Measurements from ENCODE around the gene CFAP210.
"Not testable (repeated sequence)": the region's sequence is repeated elsewhere in the genome, so short reads cannot be mapped to it uniquely, and the experiment has no call there.

DNA sequence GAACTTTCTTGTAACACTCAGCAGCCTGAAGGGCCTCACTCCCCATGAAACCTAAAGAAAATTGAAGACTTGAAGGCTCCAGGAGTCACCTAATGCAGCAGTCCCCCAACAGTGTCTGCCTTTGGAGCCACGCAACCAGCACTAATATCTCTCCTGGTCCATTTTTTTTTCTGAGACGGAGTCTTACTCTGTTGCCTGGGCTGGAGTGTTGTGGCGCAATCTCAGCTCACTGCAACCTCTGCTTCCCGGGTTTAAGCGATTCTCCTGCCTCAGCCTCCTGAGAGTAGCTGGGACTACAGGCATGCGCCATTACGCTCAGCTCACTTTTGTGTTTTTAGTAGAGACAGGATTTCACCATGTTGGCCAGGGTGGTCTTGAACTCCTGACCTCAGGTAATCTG, 97.7 kb downstream of the CFAP210 start:
- TF ChIP-seq, protein P1, sequence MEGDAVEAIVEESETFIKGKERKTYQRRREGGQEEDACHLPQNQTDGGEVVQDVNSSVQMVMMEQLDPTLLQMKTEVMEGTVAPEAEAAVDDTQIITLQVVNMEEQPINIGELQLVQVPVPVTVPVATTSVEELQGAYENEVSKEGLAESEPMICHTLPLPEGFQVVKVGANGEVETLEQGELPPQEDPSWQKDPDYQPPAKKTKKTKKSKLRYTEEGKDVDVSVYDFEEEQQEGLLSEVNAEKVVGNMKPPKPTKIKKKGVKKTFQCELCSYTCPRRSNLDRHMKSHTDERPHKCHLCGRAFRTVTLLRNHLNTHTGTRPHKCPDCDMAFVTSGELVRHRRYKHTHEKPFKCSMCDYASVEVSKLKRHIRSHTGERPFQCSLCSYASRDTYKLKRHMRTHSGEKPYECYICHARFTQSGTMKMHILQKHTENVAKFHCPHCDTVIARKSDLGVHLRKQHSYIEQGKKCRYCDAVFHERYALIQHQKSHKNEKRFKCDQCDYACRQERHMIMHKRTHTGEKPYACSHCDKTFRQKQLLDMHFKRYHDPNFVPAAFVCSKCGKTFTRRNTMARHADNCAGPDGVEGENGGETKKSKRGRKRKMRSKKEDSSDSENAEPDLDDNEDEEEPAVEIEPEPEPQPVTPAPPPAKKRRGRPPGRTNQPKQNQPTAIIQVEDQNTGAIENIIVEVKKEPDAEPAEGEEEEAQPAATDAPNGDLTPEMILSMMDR (tag by site-specific recombination; IDR thresholded peaks at IDR 0.05), result not testable (repeated sequence)
- not testable (repeated sequence) for TF ChIP-seq ZNF530 (tag by site-specific recombination; IDR thresholded peaks at IDR 0.05; ENCODE audit: low read depth); ZNF311 (tag by site-specific recombination; IDR thresholded peaks at IDR 0.05; ENCODE audit: borderline replicate concordance); ZNF76 (tag by site-specific recombination; IDR thresholded peaks at IDR 0.05; ENCODE audit: borderline replicate concordance, low read depth); YY1 (tag by site-specific recombination; IDR thresholded peaks at IDR 0.05); TCF7L2 (IDR thresholded peaks at IDR 0.05; ENCODE audit: borderline replicate concordance, low read depth, low read length); ZNF292 (tag by site-specific recombination; IDR thresholded peaks at IDR 0.05; ENCODE audit: borderline replicate concordance, low read depth)
- TF ChIP-seq, protein P2, sequence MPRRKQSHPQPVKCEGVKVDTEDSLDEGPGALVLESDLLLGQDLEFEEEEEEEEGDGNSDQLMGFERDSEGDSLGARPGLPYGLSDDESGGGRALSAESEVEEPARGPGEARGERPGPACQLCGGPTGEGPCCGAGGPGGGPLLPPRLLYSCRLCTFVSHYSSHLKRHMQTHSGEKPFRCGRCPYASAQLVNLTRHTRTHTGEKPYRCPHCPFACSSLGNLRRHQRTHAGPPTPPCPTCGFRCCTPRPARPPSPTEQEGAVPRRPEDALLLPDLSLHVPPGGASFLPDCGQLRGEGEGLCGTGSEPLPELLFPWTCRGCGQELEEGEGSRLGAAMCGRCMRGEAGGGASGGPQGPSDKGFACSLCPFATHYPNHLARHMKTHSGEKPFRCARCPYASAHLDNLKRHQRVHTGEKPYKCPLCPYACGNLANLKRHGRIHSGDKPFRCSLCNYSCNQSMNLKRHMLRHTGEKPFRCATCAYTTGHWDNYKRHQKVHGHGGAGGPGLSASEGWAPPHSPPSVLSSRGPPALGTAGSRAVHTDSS (tag by site-specific recombination; IDR thresholded peaks at IDR 0.05), result not testable (repeated sequence)

Data from HEK293 (cell line).